PC-3 (cell line): ENCODE measurements around the gene ABHD16A.

Experiments used
- CTCF ChIP-seq: fragments of 300-600 bp; sonication (generic); conservative IDR thresholded peaks from 2 replicates; pipeline ENCODE4 v1.5.1; 2017; ENCODE audit warnings: antibody characterized with exemption, low read depth, mild to moderate bottlenecking, low read length
- EZH2 ChIP-seq: fragments of 300-600 bp; sonication (generic); IDR thresholded peaks from one replicate; pipeline ENCODE4 v1.6.1; 2017; ENCODE audit warnings: antibody characterized with exemption, mild to moderate bottlenecking, low read length; ENCODE audit not compliant: unreplicated experiment
- EZH2phosphoT487 ChIP-seq: fragments of 300-600 bp; sonication (generic); IDR thresholded peaks from 2 replicates; pipeline ENCODE4 v1.6.1; 2018; ENCODE audit warnings: mild to moderate bottlenecking, antibody characterized with exemption, low read length, borderline replicate concordance

GRCh38 chr6:31739639-31740396 lies 36.7 kb upstream of the ABHD16A start, which contains the start of gene MSH5:
- TF ChIP-seq CTCF (no peak), EZH2 (no peak), EZH2phosphoT487 (no peak)
